Activated naive CD8-positive, alpha-beta T cell treated with anti-CD3 and anti-CD28 coated beads, Interleukin-2, amount 50 U/mL, for 16 hours (primary cell): ENCODE results near the gene PABPC3.
A peak's percentile ranks its signal among the peaks of the same experiment; 100 is the strongest.

Experiments used
- DNase-seq: peaks from one replicate; pipeline ENCODE4 v3.0.0-alpha.2; 2020; ENCODE audit warnings: low read depth, low spot score

PABPC3 gene

GRCh38 chr13:25111585-25111956, 15.6 kb downstream of the PABPC3 start:
- DNase-seq = no peak

DNA sequence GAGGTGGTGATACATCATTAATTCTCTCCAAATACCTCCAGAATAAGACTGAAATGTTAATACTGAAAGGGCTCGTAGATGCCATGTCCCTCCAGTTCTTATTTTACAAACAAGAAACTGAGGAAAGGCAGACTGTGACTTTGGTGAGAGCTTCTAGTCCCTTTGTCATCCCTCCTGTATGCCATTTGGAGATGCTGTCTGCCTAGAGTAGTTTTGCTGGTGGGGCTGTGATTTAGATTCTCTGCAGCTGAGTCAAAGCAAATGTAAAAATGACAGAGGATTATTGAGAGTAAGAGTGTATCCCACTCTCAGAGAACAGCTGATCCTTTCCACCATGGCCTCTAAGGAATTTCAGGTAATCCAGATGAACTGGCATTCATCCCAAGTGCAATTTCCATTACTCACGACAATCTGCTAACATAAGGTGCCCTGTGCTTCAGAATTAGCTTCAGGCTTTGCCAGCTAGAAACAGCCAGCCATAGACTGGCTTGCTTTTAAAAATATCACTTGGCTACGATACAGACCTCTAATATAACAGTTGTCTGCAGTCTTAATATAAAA, 16.8 kb downstream of the PABPC3 start:
- DNase-seq = no peak

GRCh38 chr13:25114220-25114619, 18.3 kb downstream of the PABPC3 start:
- peak; percentile 10 for DNase-seq

GRCh38 chr13:25116044-25116443, 20.1 kb downstream of the PABPC3 start:
- DNase-seq = no peak

DNA sequence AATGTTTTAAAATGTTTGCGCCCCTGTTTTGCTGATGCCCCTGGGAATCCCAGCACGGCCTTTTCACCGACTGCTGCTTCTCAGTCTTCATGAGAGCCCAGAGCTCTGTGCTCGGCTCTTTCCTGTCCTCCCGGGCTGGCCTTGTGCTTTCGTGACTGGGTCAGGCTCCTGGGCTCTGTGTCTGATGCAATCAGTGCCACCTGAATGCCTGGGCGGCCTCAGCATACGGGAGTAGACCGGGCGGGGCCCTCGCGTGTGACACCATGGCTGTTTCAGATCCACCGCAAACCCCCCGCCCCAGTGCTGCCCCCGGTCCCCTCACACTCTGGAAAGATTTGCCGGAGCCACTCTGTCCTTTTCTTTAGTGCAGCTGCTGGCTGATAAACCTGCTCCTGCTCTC, 21.4 kb downstream of the PABPC3 start:
- DNase-seq = no peak

DNA sequence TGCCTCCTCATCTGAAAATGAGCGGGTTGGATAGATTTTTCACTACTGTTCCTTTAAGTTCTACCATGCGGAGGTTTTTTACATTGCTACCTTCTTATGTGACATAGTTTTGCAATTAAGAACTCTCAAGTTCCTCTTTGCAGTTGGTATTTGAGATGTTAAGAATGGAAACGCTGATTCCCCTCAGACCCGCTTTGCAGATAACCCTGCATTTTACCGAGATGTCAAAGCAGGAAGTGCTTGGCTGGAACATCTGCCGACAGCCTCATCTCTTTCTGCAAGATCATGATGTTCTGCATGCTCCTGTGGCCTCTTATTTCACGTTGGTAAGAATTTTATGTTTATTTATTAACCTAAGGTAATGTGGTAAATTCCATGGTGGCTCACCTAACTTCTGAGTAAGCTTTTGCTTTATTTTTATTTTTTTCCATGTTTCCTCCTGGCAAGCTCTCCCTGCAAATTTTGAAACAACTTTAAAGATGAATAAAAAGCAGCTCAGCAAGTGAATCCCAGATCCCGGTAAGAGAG, 22.5 kb downstream of the PABPC3 start:
- no peak for DNase-seq

DNA sequence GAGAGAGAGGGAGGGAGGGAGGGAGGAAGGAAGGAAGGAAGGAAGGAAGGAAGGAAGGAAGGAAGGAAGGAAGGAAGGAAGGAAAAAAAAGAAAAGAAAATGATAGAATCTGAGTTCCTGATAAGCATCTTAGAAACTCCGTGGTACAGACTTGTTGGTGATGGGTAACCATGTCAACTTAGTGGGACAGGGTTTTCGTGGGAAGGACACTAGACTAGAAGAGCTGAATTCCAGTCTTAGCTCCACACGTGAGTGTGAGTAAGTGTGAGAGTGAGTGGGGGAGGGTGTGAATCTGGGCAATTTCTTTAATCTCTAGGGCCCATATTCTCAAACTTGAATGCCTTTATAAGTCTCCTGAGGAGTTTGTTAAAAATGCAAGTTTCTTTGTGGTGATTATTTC, 35.0 kb downstream of the PABPC3 start:
- DNase-seq = no peak

DNA sequence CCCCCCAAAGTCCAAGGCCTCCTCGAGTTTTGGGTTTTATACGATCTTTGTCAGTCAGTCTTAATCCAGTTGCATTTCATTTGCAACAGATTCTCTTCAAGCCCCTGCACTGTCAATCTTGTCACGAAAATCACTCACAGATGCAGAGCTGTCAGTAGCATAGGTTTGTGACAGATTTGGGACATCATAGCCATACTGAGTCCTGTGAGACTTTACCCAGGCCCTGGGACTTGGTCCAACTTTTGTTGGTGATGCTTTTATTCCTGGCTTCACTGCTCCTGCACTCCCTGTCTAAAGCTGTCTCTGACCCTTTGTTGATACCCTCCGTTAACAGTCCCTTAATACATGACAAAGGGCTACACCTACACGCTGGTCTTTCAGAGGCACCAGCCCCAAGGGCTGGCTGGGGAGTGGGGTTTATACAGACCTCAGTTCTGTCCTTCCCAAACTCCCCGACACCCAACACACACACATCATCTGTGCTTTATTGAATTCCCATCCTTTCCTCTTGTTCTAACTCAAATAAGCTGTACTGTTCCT, 36.0 kb downstream of the PABPC3 start:
- DNase-seq = no peak

GRCh38 chr13:25132751-25133390, 36.9 kb downstream of the PABPC3 start:
- no peak for DNase-seq

- no peak for DNase-seq
Measured at GRCh38 chr13:25135896-25136295, 40.0 kb downstream of the PABPC3 start.

DNA sequence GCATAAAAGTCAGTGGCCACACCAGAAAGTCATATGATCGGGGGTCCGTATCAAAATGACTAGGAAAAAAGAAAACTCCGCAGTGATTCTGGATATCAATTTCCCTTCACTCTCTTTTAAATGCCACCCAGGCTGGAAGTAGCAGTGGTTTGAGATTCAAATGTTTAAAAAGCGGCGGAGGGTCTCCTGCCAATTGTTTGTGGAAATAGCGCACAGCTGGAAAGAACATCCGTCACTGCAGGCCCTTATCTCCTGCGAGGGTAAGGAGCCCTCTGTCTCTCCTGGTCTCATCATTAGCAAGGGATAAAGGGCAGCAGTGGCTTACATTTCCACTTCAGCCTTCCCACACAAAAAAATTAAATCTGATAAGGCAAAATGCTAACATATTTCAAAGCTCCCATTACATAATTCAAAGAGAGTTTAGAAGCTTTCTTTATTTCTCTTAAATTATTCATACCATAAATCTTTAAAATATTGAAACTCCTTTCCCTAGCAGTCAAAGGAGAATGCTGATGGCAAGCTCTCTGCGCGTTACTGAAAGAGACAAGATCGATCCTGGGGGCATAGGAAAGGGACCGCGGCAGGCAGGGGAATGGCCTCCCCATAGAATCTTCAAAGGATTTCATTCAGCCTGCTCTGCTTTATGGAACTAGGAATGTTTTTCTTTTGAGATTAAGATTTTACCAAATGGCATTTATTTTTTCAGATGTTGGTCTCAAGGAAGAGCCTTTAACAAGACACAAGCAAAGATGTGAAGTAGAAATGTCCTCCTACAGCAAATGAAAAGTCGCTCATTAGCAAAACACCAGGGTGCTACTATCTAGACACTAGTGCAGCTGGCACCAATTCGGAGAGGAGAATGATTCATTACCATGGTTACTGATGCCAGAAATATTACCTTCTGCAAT, 41.2 kb downstream of the PABPC3 start:
- no peak for DNase-seq

GRCh38 chr13:25137788-25138115, 41.8 kb downstream of the PABPC3 start:
- DNase-seq = no peak

GRCh38 chr13:25141042-25141441, 45.1 kb downstream of the PABPC3 start:
- no peak for DNase-seq

GRCh38 chr13:25143706-25144105, 47.8 kb downstream of the PABPC3 start:
- no peak for DNase-seq

DNA sequence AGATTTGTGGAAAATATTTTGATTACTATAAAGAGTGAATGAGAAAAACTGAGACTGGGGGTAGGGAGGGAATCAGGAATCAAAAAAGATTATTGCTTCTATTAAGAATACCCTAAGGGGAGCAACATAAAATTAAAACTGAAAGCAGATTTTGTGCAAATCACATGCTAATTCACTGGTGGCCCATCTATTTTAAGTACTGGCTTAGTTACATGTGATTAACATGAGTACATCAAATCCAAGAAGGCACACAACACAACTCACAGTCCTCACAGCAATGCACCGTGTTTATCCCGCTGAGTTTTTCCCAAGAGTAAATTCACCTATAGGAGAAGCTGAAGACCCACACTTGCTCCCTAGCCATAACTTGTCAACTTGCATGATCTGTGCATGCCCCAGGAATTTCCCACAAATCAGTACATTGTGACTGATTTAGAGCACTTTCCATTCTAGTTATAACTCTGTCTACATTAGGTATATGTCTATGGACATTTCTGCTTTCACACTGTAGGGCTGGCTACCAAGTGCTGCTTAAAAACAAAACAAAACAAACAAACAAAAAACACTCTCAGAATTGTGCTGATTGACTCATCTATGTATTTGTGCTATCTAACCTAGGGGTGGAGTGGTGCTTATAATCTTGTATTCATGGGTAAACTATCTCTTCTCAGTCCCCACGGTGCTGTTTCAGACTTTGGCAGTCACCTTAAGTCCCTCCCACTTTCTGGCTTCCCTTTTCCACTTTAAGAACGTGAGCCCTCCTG, 51.9 kb downstream of the PABPC3 start:
- DNase-seq = no peak

DNA sequence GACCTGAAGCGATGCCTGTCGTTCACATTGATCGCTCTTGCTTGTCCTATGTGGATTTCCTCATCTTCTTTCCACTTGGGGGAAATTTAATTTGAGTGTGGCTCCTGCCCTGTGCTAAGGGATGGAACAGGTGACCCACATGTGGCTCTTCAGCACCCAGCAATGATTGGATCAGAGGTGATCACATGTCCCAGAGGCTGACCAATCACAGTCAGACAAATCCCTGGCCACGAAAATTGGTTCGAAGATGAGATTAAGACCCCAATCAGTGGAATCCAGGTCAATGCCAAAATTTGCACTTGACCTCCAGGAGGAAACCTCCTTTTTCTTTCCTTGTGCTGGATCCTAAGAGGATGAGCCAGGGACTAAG, 52.5 kb downstream of the PABPC3 start:
- no peak for DNase-seq
